Effector memory CD4-positive, alpha-beta T cell (primary cell): ENCODE results near the gene SUSD2.
"Not testable (repeated sequence)": the region's sequence is repeated elsewhere in the genome, so short reads cannot be mapped to it uniquely, and the experiment has no call there.

Experiments used
- DNase-seq, 3 donors: peaks; one replicate each; pipeline ENCODE4 v3.0.0-alpha.2; 2020
- H3K27ac ChIP-seq: 2 replicates; pipeline ENCODE4 v1.7.0; 2013; ENCODE audit warnings: mild to moderate bottlenecking, low read length, moderate library complexity; ENCODE audit not compliant: insufficient read depth, poor library complexity, severe bottlenecking
- H3K27me3 ChIP-seq: replicated peaks from 2 replicates; pipeline ENCODE4 v1.7.0; 2013; ENCODE audit warnings: mild to moderate bottlenecking, low read length; ENCODE audit not compliant: insufficient read depth, control insufficient read depth, poor library complexity, severe bottlenecking
- H3K36me3 ChIP-seq: 2 replicates; pipeline ENCODE4 v1.7.0; 2013; ENCODE audit warnings: mild to moderate bottlenecking, low read length, moderate library complexity; ENCODE audit not compliant: control insufficient read depth, insufficient read depth
- H3K4me1 ChIP-seq: 2 replicates; pipeline ENCODE4 v1.7.0; 2013; ENCODE audit warnings: low read length, mild to moderate bottlenecking; ENCODE audit not compliant: control insufficient read depth, insufficient read depth, poor library complexity, severe bottlenecking
- H3K4me3 ChIP-seq: 2 replicates; pipeline ENCODE4 v1.7.0; 2013; ENCODE audit warnings: low read length, low read depth, mild to moderate bottlenecking; ENCODE audit not compliant: insufficient read depth, poor library complexity, severe bottlenecking
- H3K9me3 ChIP-seq: 2 replicates; pipeline ENCODE4 v1.7.0; 2013; ENCODE audit warnings: mild to moderate bottlenecking, low read length, moderate library complexity; ENCODE audit not compliant: control insufficient read depth

SUSD2 gene

DNA sequence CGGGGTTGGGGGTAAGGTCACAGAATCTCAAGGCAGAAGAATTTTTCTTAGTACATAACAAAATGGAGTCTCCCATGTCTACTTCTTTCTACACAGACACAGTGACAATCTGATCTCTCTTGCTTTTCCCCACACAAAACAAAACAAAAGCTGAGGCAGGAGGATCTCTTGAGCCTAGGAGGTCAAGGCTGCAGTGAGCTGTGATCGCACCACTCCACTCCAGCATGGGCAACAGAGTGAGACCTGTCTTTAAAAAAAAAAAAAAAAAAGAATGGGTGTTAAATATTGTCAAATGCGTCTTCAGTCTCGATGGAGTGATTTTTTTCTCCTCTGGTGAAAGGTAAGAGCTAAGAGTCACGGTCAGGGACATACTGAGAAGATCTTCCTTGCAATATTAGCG lies 30.4 kb downstream of the SUSD2 start:
- H3K27ac ChIP-seq, H3K4me1 ChIP-seq, H3K36me3 ChIP-seq, H3K9me3 ChIP-seq, H3K4me3 ChIP-seq, H3K27me3 ChIP-seq, DNase-seq: not testable (repeated sequence)

DNA sequence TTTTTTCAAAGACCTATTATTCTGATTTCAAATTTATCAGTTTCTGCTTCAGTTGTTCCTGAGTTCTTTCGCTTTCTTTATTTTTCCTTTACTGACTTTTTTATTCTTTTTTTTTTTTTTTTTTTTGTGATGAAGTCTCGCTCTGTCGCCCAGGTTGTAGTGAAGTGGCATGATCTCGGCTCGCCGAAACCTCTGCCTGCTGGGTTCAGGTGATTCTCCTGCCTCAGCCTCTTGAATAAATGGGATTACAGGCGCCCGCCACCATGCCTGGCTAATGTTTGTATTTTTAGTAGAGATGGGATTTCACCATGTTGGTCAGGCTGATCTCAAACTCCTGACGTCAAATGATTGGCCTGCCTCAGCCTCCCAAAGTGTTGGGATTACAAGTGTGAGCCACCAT lies 31.8 kb downstream of the SUSD2 start:
- not testable (repeated sequence) for H3K27me3 ChIP-seq, H3K4me3 ChIP-seq, H3K4me1 ChIP-seq, H3K36me3 ChIP-seq, H3K27ac ChIP-seq, H3K9me3 ChIP-seq, DNase-seq

DNA sequence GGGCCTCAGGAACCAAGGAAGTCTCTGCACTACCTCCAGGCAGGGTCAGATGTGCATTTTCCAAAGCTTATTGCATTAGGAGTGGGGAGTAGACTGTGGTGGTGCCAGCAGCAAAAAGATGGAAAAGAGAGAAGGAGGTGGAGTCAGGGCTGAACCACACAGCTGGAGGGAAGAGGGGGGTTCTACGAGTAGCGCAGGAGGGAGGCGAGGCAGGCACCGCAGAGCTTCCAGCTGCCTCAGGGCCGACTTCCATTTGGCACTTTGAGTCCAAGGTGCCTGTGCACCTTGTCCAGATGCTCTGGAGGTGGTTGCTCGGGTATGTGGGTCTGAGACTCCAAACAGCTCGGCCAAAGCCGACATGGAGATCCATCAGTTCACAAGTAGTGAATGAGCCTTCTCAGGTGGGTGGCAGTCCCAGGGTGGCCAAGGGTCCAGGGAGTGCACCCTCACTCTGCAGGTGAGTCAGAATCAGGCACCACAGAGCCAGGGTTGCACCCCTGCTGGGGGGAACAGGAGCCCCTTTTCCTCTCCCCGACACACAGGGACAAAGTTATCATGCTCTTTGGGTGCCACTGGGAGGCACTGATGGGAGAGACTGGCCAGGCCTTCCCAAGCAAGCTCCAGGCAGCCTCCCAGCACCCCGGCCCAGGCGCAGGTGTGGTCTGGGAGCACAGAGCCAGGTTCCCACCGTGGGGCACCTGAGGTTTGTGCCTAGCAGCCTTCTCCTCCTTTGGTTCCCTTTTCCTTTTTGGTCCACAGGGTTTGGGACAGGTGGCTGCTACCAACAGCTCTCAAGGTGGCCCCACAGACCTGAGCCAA lies 33.4 kb downstream of the SUSD2 start:
- Histone ChIP-seq H3K36me3 (no peaks in the 10 kb centered on the region), H3K27ac (no peak overlapping the region), H3K4me3 (no peak overlapping the region), H3K27me3 (no peaks in the 10 kb centered on the region), H3K4me1 (no peaks in the 10 kb centered on the region), H3K9me3 (no peaks in the 10 kb centered on the region)
- no peak for DNase-seq

DNA sequence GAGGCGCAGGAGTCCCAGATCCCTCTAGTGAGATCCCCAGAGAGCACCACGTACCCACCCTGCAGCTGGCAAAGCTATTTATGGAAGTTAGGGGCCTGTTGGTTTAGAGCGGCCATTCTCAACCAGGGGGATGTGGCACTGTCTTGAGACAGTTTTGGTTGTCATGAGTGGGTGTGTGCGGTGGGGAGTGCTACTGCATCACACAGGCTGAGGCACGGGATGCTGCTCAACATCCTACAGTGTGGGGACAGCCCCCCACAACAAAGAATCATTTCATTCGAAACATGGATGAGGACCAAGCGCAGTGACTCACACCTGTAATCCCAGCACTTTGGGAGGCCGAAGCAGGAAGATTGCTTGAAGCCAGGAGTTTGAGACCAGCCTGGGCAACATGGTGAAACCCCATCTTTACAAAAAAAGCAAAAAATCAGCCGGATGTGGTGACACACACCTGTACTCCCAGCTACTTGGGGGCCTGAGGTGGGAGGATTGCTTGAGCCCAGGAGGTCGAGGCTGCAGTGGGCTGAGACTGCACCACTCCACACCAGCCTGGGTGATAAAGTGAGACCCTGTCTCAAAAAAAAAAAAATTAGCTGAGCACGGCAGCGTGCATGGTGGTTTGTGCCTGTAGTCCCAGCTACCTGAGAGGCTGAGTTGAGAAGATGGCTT lies 35.4 kb downstream of the SUSD2 start:
- no peaks in the 10 kb centered on the region for H3K27me3 ChIP-seq
- H3K4me3 ChIP-seq = no peak overlapping the region
- no peak overlapping the region for H3K27ac ChIP-seq
- no peak for DNase-seq
- H3K36me3 ChIP-seq = no peaks in the 10 kb centered on the region
- no peaks in the 10 kb centered on the region for H3K4me1 ChIP-seq
- H3K9me3 ChIP-seq = no peaks in the 10 kb centered on the region

DNA sequence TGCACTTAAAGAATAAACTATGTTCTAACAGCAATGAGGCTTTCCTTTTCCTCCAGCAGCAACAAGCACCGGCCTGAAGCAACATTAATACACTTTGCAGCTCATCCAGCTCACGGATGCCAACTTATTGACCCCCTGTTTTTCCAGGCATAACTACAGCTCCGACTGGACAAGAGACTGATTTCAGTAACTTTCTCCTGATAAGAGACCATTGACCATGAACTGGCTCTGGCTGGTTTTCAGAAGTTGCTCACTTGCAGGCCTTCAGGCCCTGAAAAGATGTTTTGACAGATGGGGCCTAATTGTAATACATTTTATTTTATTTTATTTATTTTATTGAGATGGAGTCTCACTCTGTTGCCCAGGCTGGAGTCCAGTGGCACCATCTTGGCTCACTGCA lies 36.1 kb downstream of the SUSD2 start:
- H3K36me3 ChIP-seq = no peaks in the 10 kb centered on the region
- H3K27me3 ChIP-seq = no peaks in the 10 kb centered on the region
- no peak overlapping the region for H3K27ac ChIP-seq
- DNase-seq = no peak
- no peak overlapping the region for H3K4me3 ChIP-seq
- H3K4me1 ChIP-seq = no peaks in the 10 kb centered on the region
- H3K9me3 ChIP-seq = no peaks in the 10 kb centered on the region

DNA sequence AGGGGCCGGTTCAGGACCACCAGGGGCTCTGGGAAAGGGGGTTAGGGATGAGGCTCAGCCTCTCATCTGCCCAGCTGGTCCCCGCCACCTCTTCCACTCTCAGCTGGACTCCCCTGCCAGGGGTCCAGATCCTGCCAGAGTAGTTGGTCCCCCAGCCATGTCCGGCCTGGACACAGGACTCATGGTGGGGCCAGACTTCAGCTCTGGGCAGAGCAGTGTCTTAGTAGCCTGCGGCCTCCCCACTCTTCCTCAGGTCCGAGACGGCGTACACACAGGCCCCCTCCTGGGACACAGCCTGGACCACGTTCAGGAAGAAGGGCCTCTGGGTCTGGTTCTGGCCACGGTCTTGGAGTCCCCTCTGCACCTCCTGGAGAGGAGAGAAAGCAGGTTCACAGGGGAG lies 38.5 kb downstream of the SUSD2 start:
- H3K36me3 ChIP-seq = no peaks in the 10 kb centered on the region
- H3K4me1 ChIP-seq = no peaks in the 10 kb centered on the region
- no peaks in the 10 kb centered on the region for H3K27me3 ChIP-seq
- no peak overlapping the region for H3K4me3 ChIP-seq
- DNase-seq = no peak
- no peak overlapping the region for H3K27ac ChIP-seq
- H3K9me3 ChIP-seq = no peaks in the 10 kb centered on the region

DNA sequence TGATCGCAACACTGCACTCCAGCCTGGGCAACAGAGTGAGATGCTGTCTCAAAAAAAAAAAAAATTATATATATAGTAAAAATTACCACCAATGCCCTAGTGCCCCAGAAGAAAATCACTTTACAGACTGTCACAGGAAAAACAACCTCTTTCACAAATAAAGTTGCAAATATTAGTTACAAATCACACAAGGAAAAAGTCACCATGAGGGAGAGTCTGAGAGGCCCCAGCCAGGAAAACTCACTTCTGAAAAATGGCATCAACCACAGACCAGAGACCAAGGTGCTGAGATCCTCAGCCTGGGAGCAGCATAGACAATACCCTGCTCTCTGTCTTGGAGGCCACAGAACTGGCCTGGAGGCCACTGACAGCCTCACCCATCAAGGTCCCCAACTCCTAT lies 43.2 kb downstream of the SUSD2 start:
- Histone ChIP-seq H3K27me3 (no peaks in the 10 kb centered on the region), H3K4me1 (no peaks in the 10 kb centered on the region), H3K27ac (no peak overlapping the region), H3K9me3 (no peaks in the 10 kb centered on the region), H3K36me3 (no peaks in the 10 kb centered on the region), H3K4me3 (no peak overlapping the region)
- DNase-seq = no peak

DNA sequence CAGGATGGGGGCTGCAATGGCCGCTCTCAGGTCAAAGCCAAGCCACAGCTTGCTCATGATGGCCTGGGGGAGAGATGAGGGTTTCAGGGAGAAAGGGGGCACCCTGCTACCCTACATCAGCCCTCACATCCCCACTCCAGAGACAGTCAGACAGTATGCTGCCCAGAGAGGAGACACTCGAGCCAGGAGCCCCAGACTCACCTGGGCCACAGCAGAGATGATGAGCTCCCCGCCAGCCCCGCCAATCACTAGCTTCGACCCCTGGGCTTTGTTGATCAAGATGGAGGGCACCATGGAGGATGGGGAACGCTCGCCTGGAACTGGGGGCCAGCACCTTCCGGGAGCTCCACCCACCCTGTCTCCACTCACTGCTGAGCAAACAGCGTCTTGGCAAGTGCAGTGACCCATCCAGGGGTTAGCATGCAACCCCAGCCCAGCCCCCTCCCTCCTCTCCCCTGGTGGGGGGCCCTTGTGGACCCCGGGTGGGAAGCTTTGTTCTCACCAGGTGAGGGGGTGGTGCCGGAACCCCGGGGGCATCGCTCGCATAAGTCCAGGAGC lies 43.8 kb downstream of the SUSD2 start:
- H3K4me1 ChIP-seq = no peaks in the 10 kb centered on the region
- no peaks in the 10 kb centered on the region for H3K27me3 ChIP-seq
- H3K36me3 ChIP-seq = no peaks in the 10 kb centered on the region
- no peak overlapping the region for H3K4me3 ChIP-seq
- no peak overlapping the region for H3K27ac ChIP-seq
- H3K9me3 ChIP-seq = no peaks in the 10 kb centered on the region
- DNase-seq = no peak

DNA sequence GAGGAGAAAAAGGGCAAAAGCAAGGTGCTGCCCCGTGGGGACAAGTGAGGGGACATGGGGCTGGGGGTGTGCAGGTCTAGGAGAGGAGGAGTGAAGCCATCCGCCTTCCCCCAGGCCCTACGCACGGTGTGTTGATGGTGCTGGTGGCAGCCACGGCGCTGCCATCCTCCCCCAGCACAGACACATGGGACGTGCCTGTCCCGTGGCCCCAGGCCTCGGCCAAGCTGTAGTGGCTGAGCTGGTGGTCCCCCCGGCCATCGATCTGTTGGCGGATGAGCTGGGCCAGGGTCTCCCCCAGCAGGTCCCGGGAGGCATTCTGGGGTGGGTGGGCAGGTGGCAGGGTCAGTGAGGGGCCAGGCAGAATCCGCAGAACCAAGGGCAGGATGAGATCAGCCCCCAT lies 44.7 kb downstream of the SUSD2 start:
- no peak for DNase-seq
- H3K27me3 ChIP-seq = no peaks in the 10 kb centered on the region
- H3K36me3 ChIP-seq = no peaks in the 10 kb centered on the region

DNA sequence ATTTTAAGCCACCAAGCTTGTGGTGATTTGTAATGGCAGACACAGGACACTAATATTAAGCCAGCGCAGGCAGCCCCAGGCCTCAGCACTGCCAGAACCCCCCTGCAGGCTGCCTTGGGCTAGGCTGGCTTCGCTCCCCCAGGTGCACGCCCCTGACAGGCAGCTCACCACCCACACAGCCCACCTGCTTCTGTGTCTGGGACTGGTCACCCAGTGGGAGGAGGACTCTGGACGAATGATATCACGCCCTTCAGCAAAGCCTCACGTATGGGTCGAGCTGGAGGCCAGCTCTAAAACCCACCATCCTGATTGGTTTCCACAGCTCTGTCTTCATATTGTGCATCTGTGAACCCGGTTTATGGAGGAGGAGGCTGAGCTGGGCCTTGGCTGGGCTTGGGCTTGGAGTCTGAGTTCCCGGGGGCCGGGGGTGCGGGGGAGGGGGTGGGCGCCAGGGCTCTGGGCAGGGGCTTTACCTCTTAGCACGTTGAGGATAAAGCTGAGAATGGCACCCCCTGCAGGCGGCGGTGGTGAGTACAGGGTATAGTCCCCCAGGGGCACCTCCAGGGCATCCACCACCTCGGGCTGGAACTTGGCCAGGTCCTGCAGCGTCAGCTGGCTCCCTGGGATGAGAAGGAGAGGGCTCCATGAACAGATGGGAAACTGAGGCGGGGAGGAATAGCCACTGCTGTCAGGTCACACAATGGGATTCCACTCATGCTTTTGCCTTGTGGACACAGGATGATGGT lies 49.8 kb downstream of the SUSD2 start:
- peak; percentile 15 to 49 (median 26) for DNase-seq
- Histone ChIP-seq H3K36me3 (no peaks in the 10 kb centered on the region), H3K4me1 (no peaks in the 10 kb centered on the region), H3K27ac (no peak overlapping the region), H3K4me3 (no peak overlapping the region), H3K9me3 (no peaks in the 10 kb centered on the region), H3K27me3 (no peaks in the 10 kb centered on the region)

More for the DNA sequence above, 44.7 kb downstream of the SUSD2 start:
- Histone ChIP-seq H3K9me3 (no peaks in the 10 kb centered on the region), H3K4me1 (no peaks in the 10 kb centered on the region), H3K4me3 (no peak overlapping the region), H3K27ac (no peak overlapping the region)
